Glomerular visceral epithelial cell (primary cell): ENCODE results near the gene SLC4A2.

Source experiments
- DNase-seq: peaks from one replicate; pipeline ENCODE4 v3.0.0-alpha.2; 2016; ENCODE audit errors: extremely low spot score

SLC4A2 gene

DNA sequence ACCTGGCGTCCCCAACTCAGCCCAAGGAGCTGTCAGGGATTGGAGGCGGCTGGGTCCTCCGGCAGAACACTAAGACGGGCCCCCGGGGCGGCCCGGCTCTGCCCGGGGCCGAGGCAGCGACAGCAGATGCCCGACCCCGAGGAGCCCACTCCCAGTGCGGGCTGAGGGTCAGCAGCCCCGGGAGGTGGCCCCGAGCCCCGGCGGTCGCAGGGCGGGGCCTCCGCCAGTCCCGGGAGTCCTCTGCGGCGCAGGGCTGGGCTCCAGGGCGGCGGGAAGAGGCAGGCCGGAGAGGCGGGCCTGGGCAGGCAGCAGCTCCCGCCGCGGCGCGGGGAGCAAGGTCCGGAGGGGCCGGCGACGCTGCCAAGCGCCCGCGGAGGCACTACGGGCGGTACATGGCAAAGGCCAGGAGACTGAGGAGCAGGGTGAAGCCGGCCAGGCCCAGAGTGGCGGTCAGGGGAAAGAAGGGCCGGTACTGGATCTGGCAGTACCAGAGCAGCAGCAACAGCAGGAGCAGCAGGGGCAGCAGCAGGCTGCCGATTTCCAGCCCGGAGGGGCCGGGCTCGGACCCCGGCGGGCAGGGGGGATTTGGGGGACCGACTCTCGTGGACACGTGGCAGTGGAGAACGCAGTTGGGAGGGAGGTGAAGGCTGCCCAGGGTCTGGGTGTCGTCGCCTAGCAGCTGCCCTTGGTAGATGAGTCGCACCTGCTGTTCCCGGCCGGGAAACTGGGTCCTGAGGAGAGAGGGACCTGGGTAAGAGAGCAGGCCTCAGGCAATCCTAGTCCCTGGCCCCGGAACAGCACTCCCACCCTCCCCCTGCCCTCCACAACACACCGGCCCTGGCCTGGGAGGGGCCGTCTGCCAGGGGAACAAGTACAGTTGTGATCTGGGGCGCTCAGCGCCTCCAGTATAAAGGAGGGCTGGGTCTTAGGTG lies 22.0 kb downstream of the SLC4A2 start:
- peak; percentile 34 for DNase-seq

DNA sequence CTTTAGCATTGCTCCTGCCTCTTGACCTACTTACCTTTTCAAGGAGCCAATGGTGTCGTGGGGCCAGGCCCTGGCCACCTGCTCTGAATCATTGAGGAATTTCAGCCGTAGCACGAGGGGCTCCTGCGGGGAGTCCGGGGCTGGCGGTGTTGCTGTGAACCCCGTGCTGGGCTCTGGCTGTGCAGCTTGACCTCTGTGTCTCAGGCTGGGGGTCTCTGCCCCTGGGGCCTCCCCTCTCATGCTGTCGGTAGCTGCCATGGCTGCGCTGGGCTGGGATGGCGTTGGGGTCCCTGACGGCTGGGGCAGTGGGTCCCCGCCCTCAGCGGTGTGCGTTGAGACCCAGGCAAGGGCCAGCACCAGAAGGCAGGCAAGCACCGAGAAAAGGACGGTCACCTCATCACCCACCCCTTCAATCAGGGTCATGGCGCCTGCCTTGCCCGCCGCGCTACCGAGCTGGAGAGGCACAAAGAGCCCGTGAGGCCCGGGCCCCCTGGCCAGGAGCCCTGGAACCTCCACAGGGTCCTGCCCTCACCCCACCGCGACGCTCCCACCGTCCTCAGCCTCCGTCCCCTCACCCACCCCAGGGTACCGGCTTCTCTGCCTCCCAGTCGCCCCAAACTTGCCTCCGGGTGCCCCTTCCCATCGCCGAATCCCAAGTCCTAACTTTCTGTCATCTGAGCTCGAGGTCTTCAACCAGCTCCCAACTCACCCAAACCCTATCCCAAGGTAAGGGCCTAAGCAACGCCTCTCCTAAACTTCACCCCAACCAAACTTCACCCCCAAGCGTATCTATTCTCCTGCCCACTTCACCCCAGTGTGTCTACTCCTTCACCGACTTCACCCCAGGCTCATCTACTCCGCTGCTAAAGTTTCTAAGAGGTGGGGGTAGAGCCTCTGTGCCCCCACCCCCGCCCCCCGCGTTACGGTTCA lies 23.0 kb downstream of the SLC4A2 start:
- DNase-seq: no peak

DNA sequence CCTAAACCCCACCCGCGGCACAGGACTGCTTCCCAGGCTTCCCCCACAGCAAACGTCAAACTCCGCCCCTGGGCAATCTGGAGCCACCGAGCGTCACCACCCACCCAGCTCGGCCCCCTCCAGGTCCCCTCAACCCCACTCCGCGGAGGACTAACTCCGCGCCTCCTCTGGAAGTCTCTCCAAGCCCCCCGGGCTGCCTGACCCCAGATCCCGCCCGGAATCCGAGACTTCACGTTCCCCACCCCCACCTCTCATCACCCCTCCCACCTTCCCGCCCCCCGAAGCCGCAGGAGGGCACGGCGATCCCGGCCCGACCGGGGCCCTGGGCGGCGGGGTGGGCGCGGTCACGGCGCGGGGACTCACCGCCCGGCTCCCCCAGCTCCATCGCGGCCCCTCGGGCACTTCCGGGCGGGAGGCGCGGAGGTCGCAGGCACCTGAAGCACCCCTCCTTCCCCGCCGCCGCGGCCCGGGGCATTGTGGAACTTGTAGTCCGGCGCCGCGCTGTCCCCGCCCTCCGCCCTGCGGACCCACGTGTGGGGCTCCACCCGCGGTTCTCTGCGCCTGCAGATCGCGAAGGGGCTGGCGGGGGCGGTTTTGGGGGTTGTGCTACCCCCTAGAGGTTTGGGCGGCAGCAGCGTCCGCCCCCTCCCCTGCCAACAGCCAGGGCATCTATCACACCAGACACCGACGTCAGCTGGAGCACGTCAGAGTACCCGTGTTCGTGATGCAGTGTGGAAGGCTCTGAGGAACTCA lies 23.9 kb downstream of the SLC4A2 start, which contains the start of gene TMUB1:
TSS of gene TMUB1 (minus strand) at position 423 of the 753 bp plus-strand sequence. CDS start 930 bp downstream, outside the sequence.
- DNase-seq: peak; percentile 62

- no peak for DNase-seq
These were observed 24.4 kb downstream of the SLC4A2 start for GRCh38 chr7:151083824-151084160.

DNA sequence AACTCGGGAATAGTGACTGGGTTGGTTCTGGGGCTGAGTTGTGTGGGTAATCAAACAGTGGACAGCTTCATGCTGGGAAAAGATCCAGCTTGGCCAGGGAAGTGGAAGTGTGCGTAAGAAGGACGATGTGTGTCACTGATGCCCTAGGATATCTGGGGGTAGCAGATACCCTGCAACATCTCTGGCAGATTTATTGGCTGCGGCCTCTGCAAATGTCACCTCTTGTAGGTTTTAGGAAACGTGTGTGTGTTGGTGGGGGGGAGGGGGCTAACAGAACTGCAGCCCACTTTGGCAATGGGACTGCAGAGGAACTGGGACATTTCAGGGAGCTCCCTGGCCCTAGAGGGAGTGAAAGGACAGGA lies 25.9 kb downstream of the SLC4A2 start:
- DNase-seq: no peak

GRCh38 chr7:151085691-151086620 lies 26.6 kb downstream of the SLC4A2 start, which contains the start of gene AGAP3:
Gene AGAP3, plus strand, starts transcription at chr7:151086475. Its CDS starts 267 bp downstream, at chr7:151086742.
- peak; percentile 76 for DNase-seq

- peak; percentile 31 for DNase-seq
These were observed 27.4 kb downstream of the SLC4A2 start for GRCh38 chr7:151086802-151087244.

DNA sequence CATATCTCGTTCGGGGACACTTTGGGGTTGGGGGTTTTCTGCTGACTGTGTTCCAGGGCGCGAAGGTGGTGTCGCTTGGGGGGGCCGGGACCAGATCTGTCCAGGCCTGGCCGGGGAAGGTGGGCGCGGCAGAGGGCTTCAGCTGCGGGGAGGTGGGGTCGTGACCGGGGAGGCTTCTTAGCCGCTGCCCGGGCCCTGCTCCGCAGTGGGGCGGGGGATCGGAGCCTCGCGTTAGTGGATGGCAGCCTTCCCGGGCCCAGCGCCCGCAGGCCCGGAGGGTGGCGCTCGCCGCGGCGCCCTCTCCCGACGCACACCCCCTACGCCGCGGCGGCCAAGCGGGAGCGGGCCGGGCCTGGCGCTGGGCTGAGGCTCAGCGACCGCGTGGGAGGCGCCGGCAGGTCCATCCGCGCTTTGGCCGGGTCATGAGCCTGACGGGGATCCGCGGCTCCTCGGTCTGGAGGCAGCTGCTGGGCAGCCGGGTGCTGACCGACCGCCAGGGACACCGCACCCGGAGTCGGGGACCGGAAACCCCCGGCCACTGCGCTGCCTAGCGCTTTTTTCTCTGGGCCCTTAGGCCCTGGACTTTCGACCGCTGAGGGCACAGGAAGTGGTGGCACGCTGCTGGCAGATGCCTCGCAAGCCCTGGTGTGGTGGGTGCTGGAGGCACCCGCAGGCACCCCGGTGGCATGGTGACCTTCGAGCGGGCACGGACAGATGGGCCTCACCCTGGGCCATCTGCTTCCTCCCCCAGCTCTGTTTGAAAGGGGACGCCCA lies 28.0 kb downstream of the SLC4A2 start:
- peak; percentile 52 for DNase-seq

DNA sequence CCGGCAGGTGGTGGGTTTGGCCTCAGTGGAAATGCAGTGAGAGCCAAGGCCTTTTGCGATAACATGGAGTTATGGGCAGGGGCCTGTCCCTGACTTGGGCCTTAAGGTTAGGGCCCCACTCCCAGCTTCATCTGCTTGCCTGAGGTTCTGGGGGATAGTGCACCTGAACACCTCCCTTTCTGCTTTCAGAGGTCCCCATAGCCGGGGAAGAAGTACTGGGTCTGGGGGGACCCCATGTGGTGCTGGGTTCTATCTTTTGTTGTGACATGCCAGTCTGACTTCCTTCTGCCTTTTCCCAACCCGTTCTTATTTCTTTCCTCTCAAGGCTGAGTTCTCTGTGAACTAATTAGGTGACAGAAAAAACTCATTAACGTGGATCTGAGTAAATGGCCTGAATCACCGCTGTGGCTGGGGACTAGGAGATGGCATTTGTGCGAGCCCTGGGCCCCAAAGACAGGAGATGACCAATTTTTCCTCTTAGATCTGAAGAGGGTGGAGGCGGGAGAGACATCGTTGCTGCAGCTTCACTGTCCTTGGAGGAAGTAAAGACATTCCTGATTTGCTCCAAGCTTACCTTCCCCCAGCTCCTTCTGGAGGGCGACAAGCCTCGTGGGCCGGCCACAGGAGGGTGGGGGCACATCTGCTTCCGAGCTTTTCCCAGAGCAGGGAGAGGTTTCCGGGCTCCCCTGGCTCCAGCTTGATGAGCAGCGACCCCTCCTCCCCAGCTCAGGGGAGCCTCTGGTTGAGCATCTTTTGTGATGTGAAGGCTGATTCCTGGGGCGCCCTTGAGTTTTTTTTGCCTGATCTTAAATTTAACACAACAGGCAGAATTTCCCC lies 28.8 kb downstream of the SLC4A2 start:
- no peak for DNase-seq

GRCh38 chr7:151088856-151089699 lies 29.7 kb downstream of the SLC4A2 start:
- no peak for DNase-seq

DNA sequence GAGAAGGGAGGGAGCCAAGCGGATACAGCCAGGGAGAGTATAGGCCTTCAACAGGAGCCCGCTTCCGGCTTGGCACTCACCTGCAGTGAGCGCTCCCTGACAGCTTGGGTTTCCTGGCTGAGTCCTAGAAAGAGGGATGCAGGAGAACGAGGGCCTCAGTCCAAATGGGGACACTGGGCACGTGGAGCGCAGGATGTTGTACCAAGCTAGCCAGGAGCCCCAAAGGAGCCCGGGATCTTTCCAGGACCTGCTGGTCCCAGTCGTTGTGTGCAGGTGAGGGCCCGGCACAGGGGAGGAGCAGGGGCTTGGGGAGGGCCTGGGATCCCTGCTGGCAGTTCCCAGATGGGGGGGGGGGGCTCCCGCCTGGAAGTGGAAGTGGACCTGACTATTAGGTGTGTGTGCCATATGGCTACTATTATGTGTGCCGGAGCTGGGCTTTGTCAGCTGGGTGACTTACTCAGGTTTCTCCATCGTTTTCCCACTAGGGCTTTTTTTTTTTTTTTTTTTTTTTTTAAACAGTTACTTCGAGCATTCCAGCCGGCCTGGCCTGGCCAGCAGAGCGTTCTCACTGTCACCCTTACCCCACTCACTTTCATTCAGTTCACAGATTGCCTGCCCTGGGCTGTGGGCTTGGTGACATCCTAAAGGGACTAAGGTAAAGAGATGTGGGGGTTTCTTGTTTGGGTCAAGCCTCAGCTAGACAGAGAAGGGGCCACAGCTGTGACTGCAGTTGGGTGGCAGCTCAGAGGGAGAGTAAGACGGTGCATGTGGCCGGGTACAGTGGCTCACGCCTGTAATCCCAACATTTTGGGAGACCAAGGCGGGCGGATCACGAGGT lies 30.7 kb downstream of the SLC4A2 start:
- DNase-seq: no peak

DNA sequence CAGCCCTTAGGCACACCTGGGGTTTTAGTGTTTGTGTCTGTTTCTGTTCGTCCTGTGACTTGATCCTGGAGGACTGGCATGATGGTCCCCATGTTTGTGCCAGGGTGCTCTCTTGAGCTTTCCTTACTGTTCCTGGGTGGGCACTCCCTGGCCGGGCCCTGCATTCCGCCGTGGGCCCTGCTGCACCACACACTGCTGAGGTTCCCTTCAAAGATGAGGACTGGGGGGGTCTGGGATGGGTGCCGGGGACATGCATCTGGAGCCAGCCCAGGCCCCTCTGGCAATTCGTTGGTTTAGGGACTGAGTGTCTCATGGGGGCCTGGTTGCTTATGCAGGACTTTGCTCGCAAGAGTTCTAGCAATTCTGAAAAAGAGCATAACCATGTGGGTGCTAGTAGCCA lies 31.6 kb downstream of the SLC4A2 start:
- no peak for DNase-seq

DNA sequence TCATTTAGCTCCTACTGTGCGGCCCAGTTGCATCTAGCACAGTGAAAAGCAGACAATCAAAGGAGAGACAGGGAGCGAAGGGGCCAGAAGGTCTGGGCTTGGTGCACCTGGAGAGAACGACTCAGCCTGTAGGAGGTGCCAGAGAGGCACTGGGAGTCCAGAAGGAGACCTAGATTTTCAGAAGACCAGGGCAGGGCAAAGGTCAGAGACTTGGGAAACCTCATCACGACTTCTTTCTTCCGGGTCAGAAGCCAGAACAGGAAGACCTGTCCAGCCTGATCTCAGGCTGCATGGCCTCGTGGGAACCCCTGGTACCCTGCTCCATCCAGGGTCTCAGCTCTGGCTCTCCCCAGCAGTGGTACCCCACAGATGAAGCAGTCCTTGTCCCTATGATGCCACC lies 32.0 kb downstream of the SLC4A2 start:
- DNase-seq: no peak

DNA sequence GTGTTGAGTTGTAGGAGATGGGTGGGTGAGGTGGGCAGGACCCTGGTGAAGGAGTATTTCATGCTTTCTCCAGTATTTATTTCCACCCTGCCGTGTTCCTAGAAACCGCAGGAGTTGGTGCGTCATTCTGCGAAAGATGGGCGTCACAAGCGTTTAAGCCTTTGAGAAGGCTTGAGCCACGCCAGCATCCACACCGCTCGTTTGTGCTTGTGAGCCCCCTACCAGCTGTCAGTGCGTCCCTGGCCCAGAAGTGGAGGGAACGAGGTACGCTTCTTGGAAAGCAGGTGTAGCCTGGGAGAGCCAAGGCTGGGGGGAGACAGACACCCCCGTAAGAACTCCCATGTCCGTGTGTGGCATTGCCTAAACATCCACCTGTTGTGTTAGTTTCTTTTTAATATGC lies 32.6 kb downstream of the SLC4A2 start:
- DNase-seq: no peak

GRCh38 chr7:151093748-151094147 lies 34.4 kb downstream of the SLC4A2 start:
- DNase-seq: no peak

GRCh38 chr7:151094675-151095074 lies 35.3 kb downstream of the SLC4A2 start:
- peak; percentile 49 for DNase-seq
